Measurements from ENCODE around the gene RBCK1.
"Not testable (repeated sequence)": the region's sequence is repeated elsewhere in the genome, so short reads cannot be mapped to it uniquely, and the experiment has no call there.

The RBCK1 gene

GRCh38 chr20:472889-473292 lies 64.8 kb downstream of the RBCK1 start:
- no peak for DNase-seq (ENCODE audit: low read depth in 2 of 2)

GRCh38 chr20:474581-474980 lies 66.5 kb downstream of the RBCK1 start:
- no peak for DNase-seq (ENCODE audit: low read depth in 2 of 2)

- DNase-seq (ENCODE audit: low read depth in 2 of 2): no peak
Observed at GRCh38 chr20:475463-476357, 67.6 kb downstream of the RBCK1 start.

- DNase-seq (ENCODE audit: low read depth in 2 of 2): not testable (repeated sequence)
Observed at GRCh38 chr20:476561-477249, 68.6 kb downstream of the RBCK1 start.

- DNase-seq (ENCODE audit: low read depth in 2 of 2): no peak
Observed at GRCh38 chr20:478010-478948, 70.2 kb downstream of the RBCK1 start.

- no peak for DNase-seq (ENCODE audit: low read depth in 2 of 2)
Observed at GRCh38 chr20:478949-479429, 70.9 kb downstream of the RBCK1 start.

- DNase-seq (ENCODE audit: low read depth in 2 of 2): no peak
Observed at GRCh38 chr20:479487-479886, 71.4 kb downstream of the RBCK1 start.

GRCh38 chr20:480044-480443 lies 71.9 kb downstream of the RBCK1 start:
- DNase-seq (ENCODE audit: low read depth in 2 of 2): no peak

GRCh38 chr20:481167-481566 lies 73.1 kb downstream of the RBCK1 start:
- no peak for DNase-seq (ENCODE audit: low read depth in 2 of 2)

Measured in stimulated activated CD8-positive, alpha-beta memory T cell treated with anti-CD3 and anti-CD28 coated beads, Interleukin-2, amount 100 ng/mL, for 48 hours (primary cell).